Right lobe of liver (tissue), 6 donors: ENCODE measurements around the gene COQ9. TPM values are rescaled to one million over a fixed set of nuclear protein-coding genes. Genes with fewer than 3 reads are reported as not detected.

Source experiments
- ATAC-seq, 4 donors: fragments of 200-7000 bp; cut with Tn5 transposase; one replicate each; pipeline ENCODE4 v1.9.1; 2020; ENCODE audit warnings: mild to moderate bottlenecking in 4 of 4, moderate library complexity in 4 of 4
- DNase-seq, 3 donors: peaks; one replicate each; pipeline ENCODE4 v3.0.0-alpha.2; 2020
- H3K27ac ChIP-seq, 3 donors: fragments of 200-600 bp; one replicate each; pipeline ENCODE4 v1.8.0; 2022
- H3K27me3 ChIP-seq, 2 donors: fragments of 200-600 bp; one replicate each; pipeline ENCODE4 v1.8.0; 2022
- H3K36me3 ChIP-seq, 4 donors: fragments of 200-600 bp; sonication (generic) in 1 of 4; one replicate each; pipeline versions ENCODE4 v1.5.1 to v1.8.0; 2017 to 2022; ENCODE audit warnings: control low read depth in 1 of 4
- H3K4me1 ChIP-seq, 4 donors: fragments of 200-600 bp; sonication (generic) in 1 of 4; one replicate each; pipeline versions ENCODE4 v1.5.1 to v1.8.0; 2017 to 2022; ENCODE audit warnings: control low read depth in 1 of 4
- H3K4me3 ChIP-seq, 3 donors: fragments of 200-600 bp; one replicate each; pipeline ENCODE4 v1.8.0; 2022
- H3K9me3 ChIP-seq, 4 donors: fragments of 200-600 bp; sonication (generic) in 1 of 4; one replicate each; pipeline versions ENCODE4 v1.5.1 to v1.8.0; 2017 to 2022; ENCODE audit warnings: control low read depth in 1 of 4
- CTCF ChIP-seq, 4 donors: fragments of 200-600 bp in 3 of 4; fragments of 450-650 bp in 1 of 4; IDR thresholded peaks; one replicate each; pipeline versions ENCODE4 v1.5.1 to v1.8.0; 2016 to 2022; ENCODE audit warnings: antibody characterized with exemption in 4 of 4, mild to moderate bottlenecking in 2 of 4
- POLR2A ChIP-seq: fragments of 450-650 bp; IDR thresholded peaks from one replicate; pipeline ENCODE4 v1.6.1; 2017; ENCODE audit warnings: antibody characterized with exemption, mild to moderate bottlenecking
- WGBS: methylation state at CpG from one replicate; pipeline ENCODE4 v1.1.6; 2018; ENCODE audit warnings: low coverage, low lambda C conversion rate; ENCODE audit not compliant: insufficient coverage; ENCODE audit errors: missing lambda C conversion rate; 5-methylcytosine and 5-hydroxymethylcytosine counted together
- intact Hi-C, 2 donors: fragments of 100-400 bp; cut with DNase I; formaldehyde crosslinking; loops; one replicate each; pipeline versions ENCODE4 v1.11.2 to v1.14.1; 2022
- total RNA-seq, 6 experiments: library from RNA; depleted of rRNA in 2 of 6; stranded (reverse); fragments of >200 nt in 2 of 6; fragmentation: NEBNext Ultra II Directional in 3 of 6; extraction: Animal tissue kit (Norgen Biotek cat#: 25700) in 3 of 6; gene quantifications; one replicate each; pipeline versions ENCODE4 v1.1.0 to v1.2.4, GENCODE V29; 2016 to 2023
- donor health status: DM: no; HTN: yes; CAD: no.
- donor health status: DM: no; HTN: no; CAD: no.
- donor health status: DM: no; HTN: no; CAD: no.
- donor health status: DM: no; HTN: yes; CAD: no.
- donor health status: DM: no; HTN: yes; CAD: no.

Gene COQ9
- total RNA-seq, 6 experiments from 2014 or later = 43.2 to 81.4 (median 55.3) TPM

- no peaks in the 10 kb centered on the region for H3K36me3 ChIP-seq
- H3K4me1 ChIP-seq = peaks cover 0 to 18% (median 3%) of the 10 kb centered on the region in 4 donors
- 88% methylated on average over 3 of the region's 6 CpGs for WGBS
- ATAC-seq (no peak), DNase-seq (peak in 1 of 3 donors; percentile 31)
- H3K9me3 ChIP-seq = no peaks in the 10 kb centered on the region
- H3K4me3 ChIP-seq = no peak overlapping the region
- intact Hi-C loops = no loop called here
- TF ChIP-seq POLR2A (no peak), CTCF (IDR thresholded peaks at IDR 0.05) (no peak)
- H3K27ac ChIP-seq = no peak overlapping the region
- H3K27me3 ChIP-seq = no peaks in the 10 kb centered on the region
Measured at GRCh38 chr16:57505169-57505568, 57.9 kb downstream of the COQ9 start.

- Histone ChIP-seq H3K27me3 (no peaks in the 10 kb centered on the region), H3K36me3 (no peaks in the 10 kb centered on the region), H3K4me1 (peaks cover 0 to 5% (median 0%) of the 10 kb centered on the region in 4 donors), H3K9me3 (no peaks in the 10 kb centered on the region), H3K27ac (no peak overlapping the region), H3K4me3 (no peak overlapping the region)
- WGBS = 64% methylated on average over 3 of the region's 13 CpGs
- no peak for TF ChIP-seq CTCF (IDR thresholded peaks at IDR 0.05)
- TF ChIP-seq POLR2A = no peak
- intact Hi-C loops = no loop called here
- peak in 1 of 3 donors; percentile 40 for DNase-seq
- ATAC-seq = peak in 3 of 4 donors; percentile 10 to 44 (median 28)
Measured at GRCh38 chr16:57507136-57508034, 60.1 kb downstream of the COQ9 start.

- no CpG with 5 or more reads among the region's 3 CpGs for WGBS
- intact Hi-C loops = no loop called here
Measured at GRCh38 chr16:57508035-57508425, 60.8 kb downstream of the COQ9 start.

GRCh38 chr16:57509231-57509923 is 62.1 kb downstream of the COQ9 start:
- peaks cover 0 to 5% (median 0%) of the 10 kb centered on the region in 4 donors for H3K4me1 ChIP-seq
- H3K36me3 ChIP-seq = no peaks in the 10 kb centered on the region
- H3K4me3 ChIP-seq = no peak overlapping the region
- no peak for TF ChIP-seq CTCF (IDR thresholded peaks at IDR 0.05)
- no peak for TF ChIP-seq POLR2A
- H3K9me3 ChIP-seq = no peaks in the 10 kb centered on the region
- WGBS = 72% methylated on average over 2 of the region's 12 CpGs
- no peak overlapping the region for H3K27ac ChIP-seq
- peak in 1 of 3 donors; percentile 39 for DNase-seq
- H3K27me3 ChIP-seq = no peaks in the 10 kb centered on the region
- no peak for ATAC-seq
- intact Hi-C loops = no loop called here

More at GRCh38 chr16:57508035-57508425, 60.8 kb downstream of the COQ9 start:
- Histone ChIP-seq H3K27ac (no peak overlapping the region), H3K9me3 (no peaks in the 10 kb centered on the region), H3K36me3 (no peaks in the 10 kb centered on the region), H3K4me3 (no peak overlapping the region), H3K4me1 (peaks cover 0 to 5% (median 0%) of the 10 kb centered on the region in 4 donors), H3K27me3 (no peaks in the 10 kb centered on the region)
- ATAC-seq (no peak), DNase-seq (peak in 1 of 3 donors; percentile 28)
- no peak for TF ChIP-seq POLR2A
